Naive B cell (primary cell): ENCODE data around the gene PCED1B. TPM values are rescaled to one million over a fixed set of nuclear protein-coding genes. Genes with fewer than 3 reads are reported as not detected.
"Not testable (repeated sequence)": the region's sequence is repeated elsewhere in the genome, so short reads cannot be mapped to it uniquely, and the experiment has no call there.

Experiments
- ATAC-seq, 2 donors: fragments of 150-1000 bp; cut with Tn5 transposase; 2 replicates each; pipeline ENCODE4 v1.10.0; 2021; ENCODE audit warnings: low read depth in 2 of 2, mild to moderate bottlenecking in 2 of 2, moderate library complexity in 2 of 2
- DNase-seq: peaks from one replicate; pipeline ENCODE4 v3.0.0; 2022
- H3K27ac Mint-ChIP-seq, 6 donors: one replicate each; pipeline ENCODE4 v1.8.0; 2020 to 2022; ENCODE audit warnings: mild to moderate bottlenecking in 6 of 6, mixed read lengths in 6 of 6, moderate library complexity in 5 of 6, inconsistent platforms in 2 of 6
- H3K27me3 Mint-ChIP-seq, 3 donors: one replicate each; pipeline ENCODE4 v1.8.0; 2021 to 2022; ENCODE audit warnings: mixed read lengths in 3 of 3, mild to moderate bottlenecking in 1 of 3
- H3K36me3 Mint-ChIP-seq, 2 donors: one replicate each; pipeline ENCODE4 v1.8.0; 2020 to 2022; ENCODE audit warnings: mixed read lengths in 2 of 2, inconsistent platforms in 1 of 2, mild to moderate bottlenecking in 1 of 2
- H3K4me1 Mint-ChIP-seq, 3 donors: one replicate each; pipeline ENCODE4 v1.8.0; 2020 to 2022; ENCODE audit warnings: mixed read lengths in 3 of 3, inconsistent platforms in 1 of 3, mild to moderate bottlenecking in 1 of 3, moderate library complexity in 1 of 3
- H3K4me3 Mint-ChIP-seq, 8 donors: one replicate each; pipeline ENCODE4 v1.8.0; 2020 to 2022; ENCODE audit warnings: mild to moderate bottlenecking in 8 of 8, mixed read lengths in 8 of 8, moderate library complexity in 8 of 8, inconsistent platforms in 2 of 8
- H3K9me3 Mint-ChIP-seq, 7 donors: one replicate each; pipeline ENCODE4 v1.8.0; 2020 to 2022; ENCODE audit warnings: mixed read lengths in 7 of 7, mild to moderate bottlenecking in 5 of 7, inconsistent platforms in 2 of 7, moderate library complexity in 1 of 7
- polyA plus RNA-seq, 6 donors: library from polyadenylated mRNA; unstranded; fragments of 300-500 nt; fragmentation: Illumina TruSeq; gene quantifications; one replicate each; pipeline ENCODE4 v1.2.3, GENCODE V29; 2021; ENCODE audit warnings: low read depth in 6 of 6

Gene PCED1B
- polyA plus RNA-seq, 6 donors from 2014 or later: 8.2 to 17.4 (median 11.0) TPM

GRCh38 chr12:47206450-47207339, 127.3 kb downstream of the PCED1B start:
- Mint-ChIP-seq H3K27ac (peak overlapping the region; percentile 90 to 97 (median 94)), H3K9me3 (no peaks in the 10 kb centered on the region), H3K4me3 (peak overlapping the region; percentile 65 to 92 (median 79)), H3K36me3 (peaks cover 14 to 25% of the 10 kb centered on the region in 2 donors), H3K4me1 (peaks cover 53 to 83% (median 63%) of the 10 kb centered on the region in 3 donors), H3K27me3 (no peaks in the 10 kb centered on the region)
- DNase-seq (no peak), ATAC-seq (no peak)

GRCh38 chr12:47207340-47207717, 127.9 kb downstream of the PCED1B start:
- Mint-ChIP-seq H3K27me3 (no peaks in the 10 kb centered on the region), H3K4me3 (peak overlapping the region; percentile 65 to 92 (median 79)), H3K27ac (peak overlapping the region; percentile 90 to 97 (median 94)), H3K36me3 (peaks cover 14 to 25% of the 10 kb centered on the region in 2 donors), H3K9me3 (no peaks in the 10 kb centered on the region), H3K4me1 (peaks cover 56 to 87% (median 69%) of the 10 kb centered on the region in 3 donors)
- peak; percentile 84 to 89 for ATAC-seq
- DNase-seq: peak; percentile 76

- Mint-ChIP-seq H3K9me3 (no peaks in the 10 kb centered on the region), H3K4me3 (peak overlapping the region; percentile 65 to 92 (median 80)), H3K36me3 (peaks cover 14 to 25% of the 10 kb centered on the region in 2 donors), H3K27me3 (no peaks in the 10 kb centered on the region), H3K27ac (peak overlapping the region; percentile 90 to 97 (median 94)), H3K4me1 (peaks cover 56 to 92% (median 70%) of the 10 kb centered on the region in 3 donors)
- DNase-seq (peak; percentile 66), ATAC-seq (peak; percentile 73)
These were observed 128.4 kb downstream of the PCED1B start for GRCh38 chr12:47207829-47208248.

- ATAC-seq: no peak
- Mint-ChIP-seq H3K27me3 (no peaks in the 10 kb centered on the region), H3K27ac (peak overlapping the region in 5 of 6 donors; percentile 78 to 90 (median 85)), H3K4me1 (peaks cover 57 to 93% (median 71%) of the 10 kb centered on the region in 3 donors), H3K4me3 (peak overlapping the region in 1 of 8 donors; percentile 72), H3K9me3 (no peaks in the 10 kb centered on the region), H3K36me3 (peaks cover 14 to 25% of the 10 kb centered on the region in 2 donors)
- no peak for DNase-seq
These were observed 129.6 kb downstream of the PCED1B start for GRCh38 chr12:47209014-47209413.

GRCh38 chr12:47210776-47211175, 131.4 kb downstream of the PCED1B start:
- peak overlapping the region in 1 of 8 donors; percentile 52 for H3K4me3 Mint-ChIP-seq
- ATAC-seq (no peak), DNase-seq (no peak)
- no peaks in the 10 kb centered on the region for H3K27me3 Mint-ChIP-seq
- H3K4me1 Mint-ChIP-seq: peaks cover 50 to 90% (median 65%) of the 10 kb centered on the region in 3 donors
- peaks cover 6 to 9% of the 10 kb centered on the region in 2 donors for H3K36me3 Mint-ChIP-seq
- no peaks in the 10 kb centered on the region for H3K9me3 Mint-ChIP-seq
- peak overlapping the region in 3 of 6 donors; percentile 78 to 89 (median 79) for H3K27ac Mint-ChIP-seq

GRCh38 chr12:47212701-47213039, 133.2 kb downstream of the PCED1B start:
- no peak for ATAC-seq

GRCh38 chr12:47213396-47213795, 134.0 kb downstream of the PCED1B start:
- ATAC-seq: no peak
- H3K27me3 Mint-ChIP-seq: no peaks in the 10 kb centered on the region
- peaks cover 6 to 7% of the 10 kb centered on the region in 2 donors for H3K36me3 Mint-ChIP-seq
- H3K27ac Mint-ChIP-seq: peak overlapping the region in 3 of 6 donors; percentile 2 to 96 (median 89)
- peak overlapping the region in 7 of 8 donors; percentile 69 to 95 (median 86) for H3K4me3 Mint-ChIP-seq
- DNase-seq: no peak
- H3K4me1 Mint-ChIP-seq: peaks cover 52 to 84% (median 62%) of the 10 kb centered on the region in 3 donors
- no peaks in the 10 kb centered on the region for H3K9me3 Mint-ChIP-seq

More at GRCh38 chr12:47212701-47213039, 133.2 kb downstream of the PCED1B start:
- no peaks in the 10 kb centered on the region for H3K27me3 Mint-ChIP-seq
- H3K4me1 Mint-ChIP-seq: peaks cover 48 to 84% (median 62%) of the 10 kb centered on the region in 3 donors
- H3K9me3 Mint-ChIP-seq: no peaks in the 10 kb centered on the region
- DNase-seq: no peak
- peaks cover 6 to 7% of the 10 kb centered on the region in 2 donors for H3K36me3 Mint-ChIP-seq
- H3K27ac Mint-ChIP-seq: peak overlapping the region in 2 of 6 donors; percentile 39 to 85
- H3K4me3 Mint-ChIP-seq: peak overlapping the region in 4 of 8 donors; percentile 2 to 86 (median 28)

- Mint-ChIP-seq H3K27me3 (no peaks in the 10 kb centered on the region), H3K36me3 (peaks cover 6 to 7% of the 10 kb centered on the region in 2 donors), H3K9me3 (no peaks in the 10 kb centered on the region), H3K4me3 (peak overlapping the region; percentile 69 to 95 (median 86)), H3K27ac (peak overlapping the region; percentile 41 to 96 (median 88)), H3K4me1 (peaks cover 47 to 83% (median 58%) of the 10 kb centered on the region in 3 donors)
- ATAC-seq (no peak), DNase-seq (no peak)
These were observed 134.7 kb downstream of the PCED1B start for GRCh38 chr12:47214001-47214619.

GRCh38 chr12:47214771-47215170, 135.3 kb downstream of the PCED1B start:
- ATAC-seq (no peak), DNase-seq (no peak)
- H3K4me3 Mint-ChIP-seq: peak overlapping the region; percentile 86 to 97 (median 94)
- peak overlapping the region; percentile 73 to 99 (median 95) for H3K27ac Mint-ChIP-seq
- peaks cover 3% of the 10 kb centered on the region in 2 donors for H3K36me3 Mint-ChIP-seq
- no peaks in the 10 kb centered on the region for H3K27me3 Mint-ChIP-seq
- H3K4me1 Mint-ChIP-seq: peaks cover 50 to 83% (median 60%) of the 10 kb centered on the region in 3 donors
- H3K9me3 Mint-ChIP-seq: no peaks in the 10 kb centered on the region

- peaks cover 52 to 81% (median 65%) of the 10 kb centered on the region in 3 donors for H3K4me1 Mint-ChIP-seq
- H3K27me3 Mint-ChIP-seq: no peaks in the 10 kb centered on the region
- peaks cover 6% of the 10 kb centered on the region in 2 donors for H3K36me3 Mint-ChIP-seq
- peak overlapping the region; percentile 86 to 97 (median 94) for H3K4me3 Mint-ChIP-seq
- ATAC-seq (peak; percentile 85 to 86), DNase-seq (peak; percentile 78)
- peak overlapping the region; percentile 69 to 99 (median 96) for H3K27ac Mint-ChIP-seq
- no peaks in the 10 kb centered on the region for H3K9me3 Mint-ChIP-seq
These were observed 136.8 kb downstream of the PCED1B start for GRCh38 chr12:47216150-47216677.

GRCh38 chr12:47217595-47217869, 138.1 kb downstream of the PCED1B start:
- not testable (repeated sequence) for DNase-seq, H3K9me3 Mint-ChIP-seq, ATAC-seq, H3K36me3 Mint-ChIP-seq, H3K27me3 Mint-ChIP-seq
- H3K4me1 Mint-ChIP-seq: peaks cover 54 to 79% (median 64%) of the 10 kb centered on the region in 3 donors
- H3K27ac Mint-ChIP-seq: peak overlapping the region; percentile 91 to 99 (median 97)
- peak overlapping the region; percentile 86 to 97 (median 94) for H3K4me3 Mint-ChIP-seq

- H3K27me3 Mint-ChIP-seq: no peaks in the 10 kb centered on the region
These were observed 138.8 kb downstream of the PCED1B start for GRCh38 chr12:47218191-47218654.

GRCh38 chr12:47219243-47219642, 139.8 kb downstream of the PCED1B start:
- ATAC-seq (no peak), DNase-seq (no peak)
- Mint-ChIP-seq H3K4me3 (peak overlapping the region; percentile 29 to 97 (median 48)), H3K36me3 (peaks cover 6 to 13% of the 10 kb centered on the region in 2 donors), H3K27me3 (no peaks in the 10 kb centered on the region), H3K9me3 (no peaks in the 10 kb centered on the region), H3K27ac (peak overlapping the region in 3 of 6 donors; percentile 27 to 80 (median 35)), H3K4me1 (peaks cover 59 to 79% (median 67%) of the 10 kb centered on the region in 3 donors)

More at GRCh38 chr12:47218191-47218654, 138.8 kb downstream of the PCED1B start:
- Mint-ChIP-seq H3K36me3 (peaks cover 6 to 9% of the 10 kb centered on the region in 2 donors), H3K4me3 (peak overlapping the region; percentile 86 to 97 (median 94)), H3K27ac (peak overlapping the region; percentile 91 to 99 (median 96)), H3K9me3 (no peaks in the 10 kb centered on the region), H3K4me1 (peaks cover 60 to 79% (median 69%) of the 10 kb centered on the region in 3 donors)
- ATAC-seq (no peak), DNase-seq (no peak)
